GM18517 (cell line): Measurements from ENCODE around the gene TLR6.
A peak's percentile ranks its signal among the peaks of the same experiment; 100 is the strongest.

Experiments
- ATAC-seq: cut with Tn5 transposase; IDR thresholded peaks from one replicate; pipeline ENCODE4 v1.9.1; 2021; ENCODE audit warnings: mild to moderate bottlenecking, moderate library complexity; ENCODE audit not compliant: unreplicated experiment

Gene TLR6

GRCh38 chr4:38856524-38857337 lies at the start of gene TLR6:
TLR6 (minus strand) TSS chr4:38856817; CDS start chr4:38829473, 27,344 bp downstream.
- peak; percentile 47 for ATAC-seq

GRCh38 chr4:38905652-38906385 lies 49.2 kb upstream of the TLR6 start:
- no peak for ATAC-seq

GRCh38 chr4:38904682-38905081 lies 48.1 kb upstream of the TLR6 start:
- no peak for ATAC-seq

- ATAC-seq: no peak
These were observed 47.6 kb upstream of the TLR6 start for GRCh38 chr4:38904090-38904666.

GRCh38 chr4:38902695-38903094 lies 46.1 kb upstream of the TLR6 start:
- ATAC-seq: peak; percentile 57

GRCh38 chr4:38902221-38902620 lies 45.6 kb upstream of the TLR6 start:
- no peak for ATAC-seq

- ATAC-seq: no peak
These were observed 41.6 kb upstream of the TLR6 start for GRCh38 chr4:38898245-38898644.

- no peak for ATAC-seq
These were observed 40.3 kb upstream of the TLR6 start for GRCh38 chr4:38896940-38897339.

- ATAC-seq: no peak
These were observed 37.8 kb upstream of the TLR6 start for GRCh38 chr4:38894322-38894982.

GRCh38 chr4:38891051-38891983 lies 34.7 kb upstream of the TLR6 start:
- no peak for ATAC-seq

GRCh38 chr4:38889143-38889542 lies 32.5 kb upstream of the TLR6 start:
- peak; percentile 72 for ATAC-seq

GRCh38 chr4:38884254-38884653 lies 27.6 kb upstream of the TLR6 start:
- no peak for ATAC-seq

- ATAC-seq: no peak
These were observed 20.0 kb upstream of the TLR6 start for GRCh38 chr4:38876636-38877035.

- ATAC-seq: no peak
These were observed 16.8 kb upstream of the TLR6 start for GRCh38 chr4:38873290-38873944.

GRCh38 chr4:38872620-38873019 lies 16.0 kb upstream of the TLR6 start:
- no peak for ATAC-seq

- ATAC-seq: no peak
These were observed 15.0 kb upstream of the TLR6 start for GRCh38 chr4:38871593-38871992.

- ATAC-seq: no peak
These were observed 13.6 kb upstream of the TLR6 start for GRCh38 chr4:38870098-38870808.

GRCh38 chr4:38869511-38869910 lies 12.9 kb upstream of the TLR6 start:
- no peak for ATAC-seq
